Measurements from ENCODE around the gene DCBLD1.

Gene DCBLD1

DNA sequence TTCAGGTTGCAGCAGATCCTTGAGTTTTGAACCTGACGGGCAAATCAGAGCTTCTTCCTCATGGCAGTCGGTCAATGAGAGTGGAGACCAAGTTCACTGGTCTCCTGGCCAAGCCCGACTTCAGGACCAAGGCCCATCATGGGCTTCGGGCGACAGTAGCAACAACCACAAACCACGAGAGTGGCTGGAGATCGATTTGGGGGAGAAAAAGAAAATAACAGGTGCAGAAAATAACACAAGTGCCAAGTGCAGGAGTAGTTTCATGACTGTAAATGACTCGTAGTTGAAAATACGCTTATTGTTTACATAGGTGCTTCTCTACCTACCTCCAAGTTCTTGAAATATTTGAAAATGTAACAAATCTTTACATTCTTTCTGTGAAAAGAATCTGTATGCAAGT lies 56.1 kb downstream of the DCBLD1 start (continued):
- TF ChIP-seq, protein P1, sequence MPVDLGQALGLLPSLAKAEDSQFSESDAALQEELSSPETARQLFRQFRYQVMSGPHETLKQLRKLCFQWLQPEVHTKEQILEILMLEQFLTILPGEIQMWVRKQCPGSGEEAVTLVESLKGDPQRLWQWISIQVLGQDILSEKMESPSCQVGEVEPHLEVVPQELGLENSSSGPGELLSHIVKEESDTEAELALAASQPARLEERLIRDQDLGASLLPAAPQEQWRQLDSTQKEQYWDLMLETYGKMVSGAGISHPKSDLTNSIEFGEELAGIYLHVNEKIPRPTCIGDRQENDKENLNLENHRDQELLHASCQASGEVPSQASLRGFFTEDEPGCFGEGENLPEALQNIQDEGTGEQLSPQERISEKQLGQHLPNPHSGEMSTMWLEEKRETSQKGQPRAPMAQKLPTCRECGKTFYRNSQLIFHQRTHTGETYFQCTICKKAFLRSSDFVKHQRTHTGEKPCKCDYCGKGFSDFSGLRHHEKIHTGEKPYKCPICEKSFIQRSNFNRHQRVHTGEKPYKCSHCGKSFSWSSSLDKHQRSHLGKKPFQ (tag by site-specific recombination; IDR thresholded peaks at IDR 0.05): no peak
- TF ChIP-seq ZNF354C (tag by site-specific recombination; IDR thresholded peaks at IDR 0.05; ENCODE audit: borderline replicate concordance, low read depth) (no peak), ZNF837 (tag by site-specific recombination; IDR thresholded peaks at IDR 0.05) (no peak)
- TF ChIP-seq, protein P2, sequence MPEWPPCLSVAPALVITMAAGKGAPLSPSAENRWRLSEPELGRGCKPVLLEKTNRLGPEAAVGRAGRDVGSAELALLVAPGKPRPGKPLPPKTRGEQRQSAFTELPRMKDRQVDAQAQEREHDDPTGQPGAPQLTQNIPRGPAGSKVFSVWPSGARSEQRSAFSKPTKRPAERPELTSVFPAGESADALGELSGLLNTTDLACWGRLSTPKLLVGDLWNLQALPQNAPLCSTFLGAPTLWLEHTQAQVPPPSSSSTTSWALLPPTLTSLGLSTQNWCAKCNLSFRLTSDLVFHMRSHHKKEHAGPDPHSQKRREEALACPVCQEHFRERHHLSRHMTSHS (tag by site-specific recombination; IDR thresholded peaks at IDR 0.05): no peak

DNA sequence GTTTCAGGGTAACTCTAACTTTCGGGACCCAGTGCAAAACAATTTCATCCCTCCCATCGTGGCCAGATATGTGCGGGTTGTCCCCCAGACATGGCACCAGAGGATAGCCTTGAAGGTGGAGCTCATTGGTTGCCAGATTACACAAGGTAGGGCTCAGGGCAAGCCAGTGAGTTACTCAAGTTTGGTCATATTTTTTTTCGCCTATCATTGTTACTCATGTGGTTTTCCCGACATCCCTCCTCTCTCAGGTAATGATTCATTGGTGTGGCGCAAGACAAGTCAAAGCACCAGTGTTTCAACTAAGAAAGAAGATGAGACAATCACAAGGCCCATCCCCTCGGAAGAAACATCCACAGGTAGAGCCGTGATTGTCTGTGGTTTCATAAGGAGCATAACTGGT lies 58.2 kb downstream of the DCBLD1 start:
- Histone ChIP-seq H3K36me3 (ENCODE audit: control insufficient read depth in 2 of 2, insufficient read depth in 1 of 2, low read length in 2 of 2) (peaks cover 7 to 64% of the 10 kb centered on the region in 2 experiments), H3K9me3 (ENCODE audit: control insufficient read depth, insufficient read depth, low read depth, low read length) (no peaks in the 10 kb centered on the region), H3K4me3 (ENCODE audit: low read depth, low read length) (no peak overlapping the region), H3K4me1 (ENCODE audit: control insufficient read depth, insufficient read depth, low read length) (no peaks in the 10 kb centered on the region), H3K27ac (ENCODE audit: extremely low read depth, low read depth, low read length) (no peak overlapping the region)
- CTCF ChIA-PET: interaction anchor here (1.4 kb wide), 1 partner anchor 14 kb away, joined by 3 read pairs; no protein-coding TSS in a partner anchor
- TF ChIP-seq ZNF677 (tag by site-specific recombination; IDR thresholded peaks at IDR 0.05) (no peak), ZNF549 (tag by site-specific recombination; IDR thresholded peaks at IDR 0.05) (no peak), ZBTB48 (tag by site-specific recombination; IDR thresholded peaks at IDR 0.05) (no peak), ZNF596 (tag by site-specific recombination; IDR thresholded peaks at IDR 0.05) (no peak), ZNF48 (tag by site-specific recombination; IDR thresholded peaks at IDR 0.05) (no peak), ZNF501 (tag by site-specific recombination; IDR thresholded peaks at IDR 0.05) (no peak), ZNF426 (tag by site-specific recombination; IDR thresholded peaks at IDR 0.05) (no peak), ZNF416 (tag by site-specific recombination; IDR thresholded peaks at IDR 0.05) (no peak), ZNF24 (tag by site-specific recombination; IDR thresholded peaks at IDR 0.05) (no peak), ZFHX2 (tag by site-specific recombination; conservative IDR thresholded peaks at IDR 0.05) (no peak), ZNF76 (tag by site-specific recombination; IDR thresholded peaks at IDR 0.05; ENCODE audit: borderline replicate concordance, low read depth) (no peak), ZNF175 (tag by site-specific recombination; IDR thresholded peaks at IDR 0.05) (no peak)
- TF ChIP-seq, protein P3, sequence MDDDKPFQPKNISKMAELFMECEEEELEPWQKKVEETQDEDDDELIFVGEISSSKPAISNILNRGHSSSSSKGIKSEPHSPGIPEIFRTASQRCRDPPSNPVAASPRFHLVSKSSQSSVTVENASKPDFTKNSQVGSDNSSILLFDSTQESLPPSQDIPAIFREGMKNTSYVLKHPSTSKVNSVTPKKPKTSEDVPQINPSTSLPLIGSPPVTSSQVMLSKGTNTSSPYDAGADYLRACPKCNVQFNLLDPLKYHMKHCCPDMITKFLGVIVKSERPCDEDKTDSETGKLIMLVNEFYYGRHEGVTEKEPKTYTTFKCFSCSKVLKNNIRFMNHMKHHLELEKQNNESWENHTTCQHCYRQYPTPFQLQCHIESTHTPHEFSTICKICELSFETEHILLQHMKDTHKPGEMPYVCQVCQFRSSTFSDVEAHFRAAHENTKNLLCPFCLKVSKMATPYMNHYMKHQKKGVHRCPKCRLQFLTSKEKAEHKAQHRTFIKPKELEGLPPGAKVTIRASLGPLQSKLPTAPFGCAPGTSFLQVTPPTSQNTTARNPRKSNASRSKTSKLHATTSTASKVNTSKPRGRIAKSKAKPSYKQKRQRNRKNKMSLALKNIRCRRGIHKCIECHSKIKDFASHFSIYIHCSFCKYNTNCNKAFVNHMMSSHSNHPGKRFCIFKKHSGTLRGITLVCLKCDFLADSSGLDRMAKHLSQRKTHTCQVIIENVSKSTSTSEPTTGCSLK (tag by site-specific recombination; IDR thresholded peaks at IDR 0.05): no peak
- TF ChIP-seq, protein P4, sequence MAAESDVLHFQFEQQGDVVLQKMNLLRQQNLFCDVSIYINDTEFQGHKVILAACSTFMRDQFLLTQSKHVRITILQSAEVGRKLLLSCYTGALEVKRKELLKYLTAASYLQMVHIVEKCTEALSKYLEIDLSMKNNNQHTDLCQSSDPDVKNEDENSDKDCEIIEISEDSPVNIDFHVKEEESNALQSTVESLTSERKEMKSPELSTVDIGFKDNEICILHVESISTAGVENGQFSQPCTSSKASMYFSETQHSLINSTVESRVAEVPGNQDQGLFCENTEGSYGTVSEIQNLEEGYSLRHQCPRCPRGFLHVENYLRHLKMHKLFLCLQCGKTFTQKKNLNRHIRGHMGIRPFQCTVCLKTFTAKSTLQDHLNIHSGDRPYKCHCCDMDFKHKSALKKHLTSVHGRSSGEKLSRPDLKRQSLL (tag by site-specific recombination; IDR thresholded peaks at IDR 0.05): no peak
- TF ChIP-seq, protein P5, sequence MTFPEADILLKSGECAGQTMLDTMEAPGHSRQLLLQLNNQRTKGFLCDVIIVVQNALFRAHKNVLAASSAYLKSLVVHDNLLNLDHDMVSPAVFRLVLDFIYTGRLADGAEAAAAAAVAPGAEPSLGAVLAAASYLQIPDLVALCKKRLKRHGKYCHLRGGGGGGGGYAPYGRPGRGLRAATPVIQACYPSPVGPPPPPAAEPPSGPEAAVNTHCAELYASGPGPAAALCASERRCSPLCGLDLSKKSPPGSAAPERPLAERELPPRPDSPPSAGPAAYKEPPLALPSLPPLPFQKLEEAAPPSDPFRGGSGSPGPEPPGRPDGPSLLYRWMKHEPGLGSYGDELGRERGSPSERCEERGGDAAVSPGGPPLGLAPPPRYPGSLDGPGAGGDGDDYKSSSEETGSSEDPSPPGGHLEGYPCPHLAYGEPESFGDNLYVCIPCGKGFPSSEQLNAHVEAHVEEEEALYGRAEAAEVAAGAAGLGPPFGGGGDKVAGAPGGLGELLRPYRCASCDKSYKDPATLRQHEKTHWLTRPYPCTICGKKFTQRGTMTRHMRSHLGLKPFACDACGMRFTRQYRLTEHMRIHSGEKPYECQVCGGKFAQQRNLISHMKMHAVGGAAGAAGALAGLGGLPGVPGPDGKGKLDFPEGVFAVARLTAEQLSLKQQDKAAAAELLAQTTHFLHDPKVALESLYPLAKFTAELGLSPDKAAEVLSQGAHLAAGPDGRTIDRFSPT (tag by site-specific recombination; IDR thresholded peaks at IDR 0.05): no peak
- POLR2A ChIA-PET: no interaction called here
